HT1080 (cell line): Measurements from ENCODE around the gene RHOT2. TPM values are rescaled to one million over a fixed set of nuclear protein-coding genes. Genes with fewer than 3 reads are reported as not detected.
"Not testable (repeated sequence)": the region's sequence is repeated elsewhere in the genome, so short reads cannot be mapped to it uniquely, and the experiment has no call there.

ENCODE experiments used
- DNase-seq: peaks from one replicate; pipeline ENCODE4 v3.0.0-alpha.2; 2015; ENCODE audit warnings: low read depth
- total RNA-seq: library from RNA; depleted of rRNA; stranded (reverse); fragments of >200 nt; shearing (Covaris generic); gene quantifications from 2 replicates; pipeline ENCODE4 v1.2.3, GENCODE V29; 2014

Gene RHOT2
- total RNA-seq, 1 experiment from 2014 or later: 95.4 TPM

- DNase-seq: peak; percentile 37
Measured at GRCh38 chr16:680967-681745, 13.2 kb downstream of the RHOT2 start.

- peak; percentile 32 for DNase-seq
Measured at GRCh38 chr16:681746-682427, 14.0 kb downstream of the RHOT2 start.

GRCh38 chr16:682493-683395 lies 14.8 kb downstream of the RHOT2 start:
- DNase-seq: no peak

- no peak for DNase-seq
Measured at GRCh38 chr16:683396-684070, 15.6 kb downstream of the RHOT2 start.

- peak; percentile 84 for DNase-seq
Measured at GRCh38 chr16:684071-684794, 16.3 kb downstream of the RHOT2 start, which contains the start of gene JMJD8. JMJD8 (minus strand) TSS chr16:684334; CDS start chr16:684319, 15 bp downstream.

GRCh38 chr16:684961-685696 lies 17.2 kb downstream of the RHOT2 start:
- DNase-seq: no peak

GRCh38 chr16:685967-686366 lies 18.0 kb downstream of the RHOT2 start:
- peak; percentile 41 for DNase-seq

- no peak for DNase-seq
Measured at GRCh38 chr16:686459-687260, 18.7 kb downstream of the RHOT2 start.

- no peak for DNase-seq
Measured at GRCh38 chr16:687499-687898, 19.6 kb downstream of the RHOT2 start.

- no peak for DNase-seq
Measured at GRCh38 chr16:689175-689897, 21.4 kb downstream of the RHOT2 start.

- DNase-seq: not testable (repeated sequence)
Measured at GRCh38 chr16:691242-691641, 23.3 kb downstream of the RHOT2 start.

GRCh38 chr16:692356-693108 lies 24.6 kb downstream of the RHOT2 start:
- no peak for DNase-seq

- no peak for DNase-seq
Measured at GRCh38 chr16:693364-693763, 25.4 kb downstream of the RHOT2 start.

GRCh38 chr16:693766-694165 lies 25.8 kb downstream of the RHOT2 start:
- no peak for DNase-seq

GRCh38 chr16:694187-694862 lies 26.4 kb downstream of the RHOT2 start:
- DNase-seq: no peak

GRCh38 chr16:694863-695354 lies 27.0 kb downstream of the RHOT2 start:
- no peak for DNase-seq
